Stomach (tissue), 19 donors: ENCODE measurements around the gene ZNF766. TPM values are rescaled to one million over a fixed set of nuclear protein-coding genes. Genes with fewer than 3 reads are reported as not detected.
A peak's percentile ranks its signal among the peaks of the same experiment; 100 is the strongest.

ENCODE experiments used
- DNase-seq, 2 donors: peaks; one replicate each; pipeline versions ENCODE4 v3.0.0 to v3.0.0-alpha.2; 2013 to 2019
- H3K27ac ChIP-seq, 5 donors: fragments of 200-600 bp in 4 of 5; sonication (generic) in 4 of 5; one replicate each; pipeline ENCODE4 v1.5.1; 2013 to 2019; ENCODE audit warnings: mild to moderate bottlenecking in 1 of 5, moderate library complexity in 1 of 5
- H3K27me3 ChIP-seq, 3 donors: fragments of 200-600 bp; sonication (generic); one replicate each; pipeline ENCODE4 v1.5.1; 2017 to 2019; ENCODE audit warnings: mixed run types in 1 of 3
- H3K36me3 ChIP-seq, 4 donors: fragments of 200-600 bp; sonication (generic); 1 replicate in 3 of 4; 2 replicates in 1 of 4; pipeline ENCODE4 v1.5.1; 2016 to 2019
- H3K4me1 ChIP-seq, 4 donors: fragments of 200-600 bp; sonication (generic); one replicate each; pipeline ENCODE4 v1.5.1; 2016 to 2019
- H3K4me3 ChIP-seq, 4 donors: fragments of 200-600 bp; sonication (generic) in 3 of 4; one replicate each; pipeline ENCODE4 v1.5.1; 2016 to 2019; ENCODE audit warnings: mild to moderate bottlenecking in 1 of 4
- H3K9me3 ChIP-seq, 4 donors: fragments of 200-600 bp; sonication (generic); one replicate each; pipeline ENCODE4 v1.5.1; 2016 to 2019
- EP300 ChIP-seq: sonication (generic); formaldehyde crosslinking; IDR thresholded peaks from one replicate; pipeline ENCODE4 v1.6.1; 2017; ENCODE audit warnings: antibody characterized with exemption
- POLR2A ChIP-seq, 4 donors: fragments of 450-650 bp; IDR thresholded peaks; one replicate each; pipeline ENCODE4 v1.6.1; 2016; ENCODE audit warnings: antibody characterized with exemption in 4 of 4, control low read depth in 2 of 4, mild to moderate bottlenecking in 1 of 4, moderate library complexity in 1 of 4
- POLR2AphosphoS5 ChIP-seq, 3 donors: sonication (generic); formaldehyde crosslinking; IDR thresholded peaks; one replicate each; pipeline ENCODE4 v1.6.1; 2016; ENCODE audit warnings: antibody characterized with exemption in 3 of 3
- WGBS, 5 donors: extraction: QIAGEN DNeasy Blood & Tissue Kit in 3 of 5; methylation state at CpG; one replicate each; pipeline versions ENCODE4 v1.1.5 to v1.1.7; 2013 to 2018; 5-methylcytosine and 5-hydroxymethylcytosine counted together
- intact Hi-C: fragments of 100-400 bp; cut with DNase I; formaldehyde crosslinking; loops from one replicate; pipeline ENCODE4 v1.15.1; 2023; ENCODE audit warnings: low total_unique reads
- long read RNA-seq, 10 donors: transcript quantifications; one replicate each; lab custom pipeline, GENCODE V29; 2026
- polyA plus RNA-seq, 3 donors: library from polyadenylated mRNA; stranded (reverse); fragments of 200-250 nt; gene quantifications; one replicate each; pipeline ENCODE4 v1.2.3, GENCODE V29; 2013
- total RNA-seq, 5 donors: library from RNA; depleted of rRNA; stranded (reverse); fragments of >200 nt; gene quantifications; one replicate each; pipeline versions ENCODE4 v1.1.0 to v1.2.3, GENCODE V29; 2014 to 2016
- TF ChIP-seq, protein P1 (sequence below), 7 experiments: fragments of 450-650 bp in 4 of 7; fragments of 200-600 bp in 3 of 7; sonication (generic) in 3 of 7; IDR thresholded peaks; one replicate each; pipeline ENCODE4 v1.5.1; 2016 to 2019; ENCODE audit warnings: antibody characterized with exemption in 7 of 7, control low read depth in 2 of 7, mild to moderate bottlenecking in 1 of 7
- donor health status: healthy with polysubstance abuse.
- donor health status: Bipolar disorder and iron deficiency.
- donor health status: healthy.

ZNF766 gene
- total RNA-seq (10 to 100 TPM in 3 of 5 donors, 1 to 10 TPM in 2; 1.3 to 19.6 (median 14.2) TPM), polyA plus RNA-seq (1 to 10 TPM; 2.6 to 4.0 (median 3.3) TPM)
- long read RNA-seq, donor 1, full-length matches to known transcripts, result 1 of 1 reads
- long read RNA-seq, donor 1, partial matches to known transcripts, result 0 of 1 reads
- long read RNA-seq, donor 1, other reads (novel, unspliced or antisense), result 0 of 1 reads
- long read RNA-seq, donor 2, full-length matches to known transcripts, result 2 of 2 reads
- long read RNA-seq, donor 2, partial matches to known transcripts, result 0 of 2 reads
- long read RNA-seq, donor 2, other reads (novel, unspliced or antisense), result 0 of 2 reads
- long read RNA-seq, donor 3, full-length matches to known transcripts, result 2 of 2 reads
- long read RNA-seq, donor 3, partial matches to known transcripts, result 0 of 2 reads
- long read RNA-seq, donor 3, other reads (novel, unspliced or antisense), result 0 of 2 reads
- long read RNA-seq, donor 4, result 0 reads
- long read RNA-seq, donor 5, full-length matches to known transcripts, result 3 of 3 reads
- long read RNA-seq, donor 5, partial matches to known transcripts, result 0 of 3 reads
- long read RNA-seq, donor 5, other reads (novel, unspliced or antisense), result 0 of 3 reads
- long read RNA-seq, donor 6, full-length matches to known transcripts, result 9 of 9 reads
- long read RNA-seq, donor 6, partial matches to known transcripts, result 0 of 9 reads
- long read RNA-seq, donor 6, other reads (novel, unspliced or antisense), result 0 of 9 reads
- long read RNA-seq, donor 7, full-length matches to known transcripts, result 4 of 4 reads
- long read RNA-seq, donor 7, partial matches to known transcripts, result 0 of 4 reads
- long read RNA-seq, donor 7, other reads (novel, unspliced or antisense), result 0 of 4 reads
- long read RNA-seq, donor 8, full-length matches to known transcripts, result 1 of 1 reads
- long read RNA-seq, donor 8, partial matches to known transcripts, result 0 of 1 reads
- long read RNA-seq, donor 8, other reads (novel, unspliced or antisense), result 0 of 1 reads
- long read RNA-seq, donor 9, full-length matches to known transcripts, result 4 of 9 reads
- long read RNA-seq, donor 9, partial matches to known transcripts, result 5 of 9 reads
- long read RNA-seq, donor 9, other reads (novel, unspliced or antisense), result 0 of 9 reads
- long read RNA-seq, donor 10, full-length matches to known transcripts, result 2 of 2 reads
- long read RNA-seq, donor 10, partial matches to known transcripts, result 0 of 2 reads
- long read RNA-seq, donor 10, other reads (novel, unspliced or antisense), result 0 of 2 reads

DNA sequence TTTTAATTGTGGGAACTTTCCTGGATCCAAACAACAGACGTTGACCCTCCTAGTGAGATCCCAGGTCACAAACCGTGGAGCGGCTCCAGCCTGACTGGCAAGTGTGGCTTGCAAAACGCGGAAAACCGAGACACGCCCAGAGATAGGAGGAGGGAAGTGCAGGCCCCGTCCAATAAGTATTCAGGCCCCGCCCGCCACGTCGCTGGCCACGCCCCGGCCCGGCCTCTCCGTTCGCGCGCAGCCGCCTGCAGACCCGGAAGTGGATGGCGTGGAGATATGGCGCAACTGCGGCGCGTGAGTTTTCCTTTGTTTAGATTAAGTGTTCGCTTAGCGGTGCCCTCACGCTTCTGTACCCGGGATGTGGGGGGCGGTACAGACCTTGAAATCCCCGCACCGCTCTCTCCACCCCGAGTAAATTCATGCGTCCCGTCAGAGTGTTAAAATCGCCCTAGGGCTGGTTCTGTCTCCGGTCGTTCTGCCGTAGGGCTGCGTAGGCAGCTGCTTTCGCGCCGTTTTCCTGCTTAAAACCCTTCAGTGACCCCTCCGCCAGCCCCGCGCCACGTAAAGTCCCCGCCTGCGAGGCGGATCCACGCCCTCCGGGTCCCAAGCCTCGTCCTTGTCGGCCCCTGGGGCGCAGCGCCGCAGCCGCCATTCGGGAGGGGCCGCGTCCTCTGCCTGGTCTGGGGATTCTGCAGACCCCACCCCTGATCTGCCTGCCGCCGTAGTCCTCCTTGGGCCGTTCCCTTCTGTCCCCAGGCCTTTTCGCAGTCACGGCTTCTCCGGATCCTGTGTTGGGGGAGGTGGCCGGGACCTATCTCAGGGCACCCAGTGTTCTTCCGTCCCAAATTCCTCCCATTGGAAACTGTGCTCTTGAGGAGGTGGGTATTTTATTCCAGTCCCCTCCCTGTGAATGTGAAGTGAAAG lies at the start of gene ZNF766:
Gene ZNF766 (plus strand): TSS at position 250 of the 924 bp plus-strand sequence. CDS start 27 bp downstream, at position 277.
- intact Hi-C loops, result no loop called here

DNA sequence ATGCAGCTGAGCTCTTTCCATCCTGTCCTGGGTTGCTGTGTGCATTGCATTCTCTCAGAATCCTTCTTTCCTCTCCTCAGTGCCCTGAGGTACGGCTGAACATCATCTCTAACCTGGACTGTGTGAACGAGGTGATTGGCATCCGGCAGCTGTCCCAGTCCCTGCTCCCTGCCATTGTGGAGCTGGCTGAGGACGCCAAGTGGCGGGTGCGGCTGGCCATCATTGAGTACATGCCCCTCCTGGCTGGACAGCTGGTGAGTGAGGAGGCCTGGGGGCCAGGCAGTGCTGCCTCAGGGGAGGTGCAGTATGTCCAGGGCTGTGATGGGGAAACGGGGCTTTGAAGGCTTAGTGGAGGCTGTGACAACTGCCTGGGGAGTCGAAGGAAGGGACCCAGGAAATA lies 49.8 kb upstream of the ZNF766 start:
- TF ChIP-seq, protein P1, sequence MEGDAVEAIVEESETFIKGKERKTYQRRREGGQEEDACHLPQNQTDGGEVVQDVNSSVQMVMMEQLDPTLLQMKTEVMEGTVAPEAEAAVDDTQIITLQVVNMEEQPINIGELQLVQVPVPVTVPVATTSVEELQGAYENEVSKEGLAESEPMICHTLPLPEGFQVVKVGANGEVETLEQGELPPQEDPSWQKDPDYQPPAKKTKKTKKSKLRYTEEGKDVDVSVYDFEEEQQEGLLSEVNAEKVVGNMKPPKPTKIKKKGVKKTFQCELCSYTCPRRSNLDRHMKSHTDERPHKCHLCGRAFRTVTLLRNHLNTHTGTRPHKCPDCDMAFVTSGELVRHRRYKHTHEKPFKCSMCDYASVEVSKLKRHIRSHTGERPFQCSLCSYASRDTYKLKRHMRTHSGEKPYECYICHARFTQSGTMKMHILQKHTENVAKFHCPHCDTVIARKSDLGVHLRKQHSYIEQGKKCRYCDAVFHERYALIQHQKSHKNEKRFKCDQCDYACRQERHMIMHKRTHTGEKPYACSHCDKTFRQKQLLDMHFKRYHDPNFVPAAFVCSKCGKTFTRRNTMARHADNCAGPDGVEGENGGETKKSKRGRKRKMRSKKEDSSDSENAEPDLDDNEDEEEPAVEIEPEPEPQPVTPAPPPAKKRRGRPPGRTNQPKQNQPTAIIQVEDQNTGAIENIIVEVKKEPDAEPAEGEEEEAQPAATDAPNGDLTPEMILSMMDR (IDR thresholded peaks at IDR 0.05), result no peak
- TF ChIP-seq POLR2A (IDR thresholded peaks at IDR 0.05), result no peak
- no peak for TF ChIP-seq POLR2AphosphoS5 (IDR thresholded peaks at IDR 0.05)
- Histone ChIP-seq H3K4me3 (no peak overlapping the region), H3K36me3 (peaks cover 95 to 100% (median 100%) of the 10 kb centered on the region in 4 donors), H3K27me3 (no peaks in the 10 kb centered on the region), H3K27ac (no peak overlapping the region), H3K4me1 (no peaks in the 10 kb centered on the region), H3K9me3 (no peaks in the 10 kb centered on the region)
- intact Hi-C loops, result no loop called here
- DNase-seq, result peak in 1 of 2 donors; percentile 7
- WGBS, 5 donors, result 91 to 96% (median 95%) methylated on average over 8 of the region's 8 CpGs

More for the DNA sequence above, at the start of gene ZNF766:
- TF ChIP-seq EP300 (no peak), POLR2AphosphoS5 (IDR thresholded peaks at IDR 0.05) (peak; percentile 93 to 98 (median 93)), POLR2A (IDR thresholded peaks at IDR 0.05) (peak in 1 of 4 donors; percentile 64)
- TF ChIP-seq, protein P1 (IDR thresholded peaks at IDR 0.05), result no peak
- peak within 1 kb of the TSS; percentile 78 to 99 (median 90) for H3K4me3 ChIP-seq
- WGBS, 5 donors, result 0 to 1% (median 0%) methylated on average over 40 to 70 of the region's 70 CpGs
- H3K9me3 ChIP-seq, result peaks cover 0 to 10% (median 0%) of the 10 kb centered on the region in 4 donors
- H3K4me1 ChIP-seq, result peaks cover 9 to 32% (median 23%) of the 10 kb centered on the region in 4 donors
- peak; percentile 99 for DNase-seq
- no peaks in the 10 kb centered on the region for H3K27me3 ChIP-seq
- H3K36me3 ChIP-seq, result peaks cover 0 to 23% (median 17%) of the 10 kb centered on the region in 4 donors
- peak within 1 kb of the TSS; percentile 81 to 100 (median 97) for H3K27ac ChIP-seq

DNA sequence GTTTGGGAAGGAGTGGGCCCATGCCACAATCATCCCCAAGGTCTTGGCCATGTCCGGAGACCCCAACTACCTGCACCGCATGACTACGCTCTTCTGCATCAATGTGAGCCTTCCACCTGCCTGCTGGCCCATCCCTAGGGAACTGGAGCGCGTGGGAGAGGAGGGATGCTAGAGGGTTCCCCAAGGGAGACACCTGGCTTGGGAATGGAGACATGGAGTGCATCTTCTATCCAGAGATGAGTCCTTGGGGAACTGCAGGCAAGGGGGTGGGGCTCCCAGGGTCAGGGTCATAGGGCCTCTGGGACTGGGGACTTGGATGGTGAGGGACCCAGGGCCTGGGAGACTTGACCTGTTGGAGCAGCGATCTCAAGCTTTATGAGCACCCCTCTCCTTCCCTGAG lies 48.4 kb upstream of the ZNF766 start:
- no peak for DNase-seq
- no peaks in the 10 kb centered on the region for H3K9me3 ChIP-seq
- WGBS, 5 donors, result 97 to 100% (median 97%) methylated on average over 3 to 6 of the region's 6 CpGs
- no peaks in the 10 kb centered on the region for H3K4me1 ChIP-seq
- H3K36me3 ChIP-seq, result peaks cover 97 to 100% (median 100%) of the 10 kb centered on the region in 4 donors
- no peak overlapping the region for H3K4me3 ChIP-seq
- intact Hi-C loops, result no loop called here
- no peaks in the 10 kb centered on the region for H3K27me3 ChIP-seq
- TF ChIP-seq EP300 (no peak), POLR2A (IDR thresholded peaks at IDR 0.05) (no peak), POLR2AphosphoS5 (IDR thresholded peaks at IDR 0.05) (no peak)
- TF ChIP-seq, protein P1 (IDR thresholded peaks at IDR 0.05), result no peak
- H3K27ac ChIP-seq, result no peak overlapping the region
